Aorta (tissue), 5 donors: ENCODE data around the gene DYRK1A. TPM values are rescaled to one million over a fixed set of nuclear protein-coding genes. Genes with fewer than 3 reads are reported as not detected.

Source experiments
- ATAC-seq: fragments of 200-7000 bp; cut with Tn5 transposase; one replicate; pipeline ENCODE4 v1.9.1; 2022; ENCODE audit warnings: moderate library complexity; ENCODE audit not compliant: low FRiP score
- DNase-seq, 2 donors: peaks; one replicate each; pipeline ENCODE4 v3.0.0-alpha.2; 2020
- H3K27ac ChIP-seq, 2 donors: one replicate each; pipeline ENCODE4 v1.5.1; 2013; ENCODE audit warnings: low read length in 2 of 2, mild to moderate bottlenecking in 2 of 2, moderate library complexity in 2 of 2, control low read depth in 1 of 2, inconsistent platforms in 1 of 2, low read depth in 1 of 2
- H3K27me3 ChIP-seq, 2 donors: one replicate each; pipeline ENCODE4 v1.6.1; 2013; ENCODE audit warnings: control low read depth in 1 of 2, low read length in 1 of 2, mild to moderate bottlenecking in 1 of 2, moderate library complexity in 1 of 2; ENCODE audit not compliant: insufficient read depth in 2 of 2, control insufficient read depth in 1 of 2
- H3K36me3 ChIP-seq, 2 donors: one replicate each; pipeline ENCODE4 v1.6.1; 2013; ENCODE audit warnings: control low read depth in 1 of 2, low read length in 1 of 2, mild to moderate bottlenecking in 1 of 2; ENCODE audit not compliant: insufficient read depth in 2 of 2, control insufficient read depth in 1 of 2
- H3K4me1 ChIP-seq, 2 donors: one replicate each; pipeline ENCODE4 v1.6.1; 2013; ENCODE audit warnings: low read length in 2 of 2, control low read depth in 1 of 2, mild to moderate bottlenecking in 1 of 2, moderate library complexity in 1 of 2; ENCODE audit not compliant: insufficient read depth in 2 of 2, control insufficient read depth in 1 of 2
- H3K4me3 ChIP-seq, 2 donors: one replicate each; pipeline ENCODE4 v1.5.1; 2013; ENCODE audit warnings: low read length in 2 of 2, control low read depth in 1 of 2, mild to moderate bottlenecking in 1 of 2
- H3K9me3 ChIP-seq: one replicate; pipeline ENCODE4 v1.6.1; 2013; ENCODE audit warnings: mild to moderate bottlenecking, low read length; ENCODE audit not compliant: control insufficient read depth
- WGBS, 2 donors: extraction: QIAGEN DNeasy Blood & Tissue Kit; methylation state at CpG; one replicate each; pipeline ENCODE4 v1.1.7; 2013; 5-methylcytosine and 5-hydroxymethylcytosine counted together
- intact Hi-C, 2 donors: fragments of 100-400 bp; cut with DNase I; formaldehyde crosslinking; loops; one replicate each; pipeline versions ENCODE4 v1.14.2 to v1.15.0; 2022
- polyA plus RNA-seq, 2 donors: library from polyadenylated mRNA; stranded (reverse); fragments of 200-250 nt; gene quantifications; one replicate each; pipeline ENCODE4 v1.2.3, GENCODE V29; 2013
- total RNA-seq, 2 donors: library from RNA; stranded (reverse); fragmentation: NEBNext Ultra II Directional; extraction: Animal tissue kit (Norgen Biotek cat#: 25700); gene quantifications; one replicate each; pipeline ENCODE4 v1.2.1, GENCODE V29; 2021
- donor health status: healthy with polysubstance abuse.
- donor health status: Bipolar disorder and iron deficiency.
- donor health status: DM: no; HTN: no; CAD: no.
- donor health status: DM: no; HTN: no; CAD: no.
- donor health status: DM: yes; HTN: yes; CAD: no.

Gene DYRK1A
- total and polyA plus RNA-seq, 4 donors = 8.8 to 76.6 (median 45.8) TPM

DNA sequence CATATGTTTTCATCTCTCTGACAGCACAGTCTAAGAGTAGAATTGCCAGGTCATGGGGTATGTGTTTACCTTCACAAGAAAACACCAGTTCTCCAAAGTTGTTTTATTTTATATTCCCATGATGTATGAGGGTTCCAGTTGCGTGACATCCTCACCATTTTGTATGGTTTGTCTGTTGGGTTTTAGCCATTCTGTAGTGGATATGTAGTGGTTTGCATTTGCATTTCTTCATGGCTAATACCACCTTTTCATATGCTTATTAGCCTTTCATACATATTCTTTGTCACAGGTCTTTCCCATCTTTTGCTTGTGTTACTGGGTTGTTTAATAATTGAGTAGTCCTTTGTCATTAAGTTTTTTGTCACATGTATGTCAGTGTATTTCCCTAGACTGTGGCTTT is 132.1 kb downstream of the DYRK1A start:
- H3K4me3 ChIP-seq = no peak overlapping the region
- 97 to 100% methylated on average over 1 of the region's 1 CpG for WGBS, 2 donors
- DNase-seq (no peak), ATAC-seq (no peak)
- no peaks in the 10 kb centered on the region for H3K36me3 ChIP-seq
- no peak overlapping the region for H3K27ac ChIP-seq
- peaks cover 1% of the 10 kb centered on the region for H3K9me3 ChIP-seq
- no peaks in the 10 kb centered on the region for H3K4me1 ChIP-seq
- no peaks in the 10 kb centered on the region for H3K27me3 ChIP-seq
- intact Hi-C loops = no loop called here

DNA sequence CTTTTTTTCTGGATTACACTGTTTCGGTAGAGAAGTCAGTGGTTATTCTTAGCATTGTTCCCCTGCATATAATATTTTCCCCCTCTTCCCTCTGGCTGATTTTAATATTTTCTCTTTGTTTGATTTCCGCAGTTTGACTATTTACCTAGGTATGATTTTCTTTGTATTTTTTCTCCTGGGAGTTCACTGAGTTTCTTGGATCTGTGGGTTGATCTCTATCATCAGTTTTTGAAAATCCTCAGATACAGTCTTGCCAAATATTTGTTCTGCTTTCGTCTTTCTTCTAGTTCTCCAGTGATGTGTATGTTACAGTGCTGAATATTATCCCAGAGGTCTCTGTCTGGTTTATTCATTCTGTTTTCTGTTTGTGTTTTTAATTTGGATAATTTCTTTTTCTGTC is 136.4 kb downstream of the DYRK1A start:
- intact Hi-C loops = no loop called here
- Histone ChIP-seq H3K4me3 (no peak overlapping the region), H3K4me1 (no peaks in the 10 kb centered on the region), H3K27ac (no peak overlapping the region), H3K27me3 (no peaks in the 10 kb centered on the region), H3K36me3 (peaks cover 0 to 4% of the 10 kb centered on the region in 2 donors), H3K9me3 (peaks cover 1% of the 10 kb centered on the region)
- 92 to 95% methylated on average over 3 of the region's 3 CpGs for WGBS, 2 donors
- ATAC-seq (no peak), DNase-seq (no peak)

DNA sequence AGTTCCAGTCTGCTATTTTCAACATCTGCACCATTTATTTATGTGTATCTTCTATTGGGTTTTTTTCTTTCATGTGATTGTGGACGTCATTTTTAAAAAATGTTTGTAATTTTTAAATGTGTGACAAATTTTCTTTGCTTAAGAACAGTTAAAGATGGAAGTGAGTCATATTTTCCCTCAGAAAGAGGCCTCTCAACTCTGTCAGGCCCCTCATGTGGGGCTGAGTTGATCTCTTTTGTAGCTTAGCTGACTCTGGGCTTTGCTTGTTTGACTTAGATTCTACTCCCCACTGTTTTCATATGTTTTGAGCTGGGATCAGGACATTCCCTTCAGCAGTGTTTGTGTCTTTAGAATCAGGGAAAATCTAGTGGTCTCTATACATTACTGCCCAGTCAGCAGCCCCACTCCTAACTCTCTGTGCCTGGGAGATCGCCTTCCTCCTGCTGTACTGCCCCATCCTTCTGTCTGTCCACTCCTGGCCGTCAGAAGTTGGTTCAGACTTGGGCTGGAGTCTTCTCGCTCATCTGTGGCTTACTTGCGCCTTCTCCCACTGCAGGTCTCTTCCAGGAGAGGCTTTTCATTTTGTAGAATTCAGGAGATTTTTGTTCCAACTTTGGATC is 137.4 kb downstream of the DYRK1A start:
- no peaks in the 10 kb centered on the region for H3K4me1 ChIP-seq
- peaks cover 1% of the 10 kb centered on the region for H3K9me3 ChIP-seq
- WGBS, 2 donors = 88% methylated on average over 5 of the region's 5 CpGs
- peaks cover 0 to 4% of the 10 kb centered on the region in 2 donors for H3K36me3 ChIP-seq
- no peak for DNase-seq
- H3K4me3 ChIP-seq = no peak overlapping the region
- H3K27ac ChIP-seq = no peak overlapping the region
- intact Hi-C loops = no loop called here
- ATAC-seq = no peak
- H3K27me3 ChIP-seq = no peaks in the 10 kb centered on the region

DNA sequence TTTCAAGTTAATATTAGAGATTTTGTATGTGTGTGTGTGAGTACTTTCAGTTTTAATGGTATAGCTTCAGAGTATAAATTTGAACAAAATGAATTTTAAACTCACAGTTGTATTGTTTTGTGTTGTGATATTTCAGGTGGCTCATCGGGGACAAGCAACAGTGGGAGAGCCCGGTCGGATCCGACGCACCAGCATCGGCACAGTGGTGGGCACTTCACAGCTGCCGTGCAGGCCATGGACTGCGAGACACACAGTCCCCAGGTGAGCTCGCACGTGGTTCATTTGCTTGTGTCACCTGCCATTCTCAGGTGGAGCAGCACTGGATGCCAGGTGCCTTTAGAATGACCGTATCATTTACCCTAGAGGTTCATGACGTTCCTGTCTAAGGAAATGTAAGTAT is 139.4 kb downstream of the DYRK1A start:
- Histone ChIP-seq H3K4me1 (no peaks in the 10 kb centered on the region), H3K27ac (no peak overlapping the region), H3K36me3 (peaks cover 0 to 4% of the 10 kb centered on the region in 2 donors), H3K27me3 (no peaks in the 10 kb centered on the region), H3K4me3 (no peak overlapping the region), H3K9me3 (peaks cover 1% of the 10 kb centered on the region)
- WGBS, 2 donors = 94 to 95% methylated on average over 12 of the region's 12 CpGs
- no peak for ATAC-seq
- no peak for DNase-seq
- intact Hi-C loops = no loop called here

DNA sequence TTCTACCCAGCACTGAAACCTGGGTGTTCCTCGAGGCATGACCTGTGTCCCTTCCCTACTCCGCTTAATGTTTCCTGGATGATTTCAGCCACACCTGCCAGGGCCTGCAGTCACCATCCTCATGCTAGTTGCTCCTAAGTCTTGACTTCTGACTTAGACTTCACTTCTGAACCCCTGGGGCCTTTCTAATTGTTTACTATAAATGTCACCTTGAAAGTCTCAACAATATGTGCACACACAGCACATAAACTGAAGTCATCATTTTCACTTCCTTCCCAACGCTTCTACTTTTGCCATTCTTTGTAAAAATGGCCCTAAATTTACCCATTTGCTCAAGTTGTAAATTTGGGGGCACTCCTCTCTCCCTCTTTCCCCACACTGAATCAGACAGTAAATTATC is 141.1 kb downstream of the DYRK1A start:
- no peak overlapping the region for H3K4me3 ChIP-seq
- peaks cover 0 to 10% of the 10 kb centered on the region in 2 donors for H3K36me3 ChIP-seq
- peaks cover 1% of the 10 kb centered on the region for H3K9me3 ChIP-seq
- H3K27me3 ChIP-seq = no peaks in the 10 kb centered on the region
- ATAC-seq (no peak), DNase-seq (no peak)
- 86 to 91% methylated on average over 3 of the region's 3 CpGs for WGBS, 2 donors
- no peaks in the 10 kb centered on the region for H3K4me1 ChIP-seq
- intact Hi-C loops = no loop called here
- H3K27ac ChIP-seq = no peak overlapping the region

DNA sequence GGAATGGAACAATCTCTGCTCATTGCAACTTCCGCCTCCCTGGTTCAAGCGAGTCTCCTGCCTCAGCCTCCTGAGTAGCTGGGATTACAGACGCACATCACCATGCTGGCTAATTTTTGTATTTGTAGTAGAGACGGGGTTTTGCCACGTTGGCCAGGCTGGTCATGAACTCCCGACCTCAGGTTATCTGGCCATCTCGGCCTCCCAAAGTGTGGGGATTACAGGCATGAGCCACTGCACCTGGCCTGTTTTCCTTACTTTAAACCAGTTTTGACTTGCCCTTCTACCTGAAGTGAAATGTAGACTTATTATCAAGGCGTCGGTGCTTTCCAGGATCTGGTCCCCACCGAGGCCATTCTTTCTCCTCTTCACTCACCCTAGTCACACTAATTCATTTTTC is 141.8 kb downstream of the DYRK1A start:
- Histone ChIP-seq H3K36me3 (peaks cover 0 to 13% of the 10 kb centered on the region in 2 donors), H3K27me3 (no peaks in the 10 kb centered on the region), H3K27ac (no peak overlapping the region), H3K4me3 (no peak overlapping the region), H3K4me1 (no peaks in the 10 kb centered on the region), H3K9me3 (peaks cover under 1% of the 10 kb centered on the region)
- WGBS, 2 donors = 91 to 92% methylated on average over 10 of the region's 10 CpGs
- no peak for DNase-seq
- no peak for ATAC-seq
- intact Hi-C loops = no loop called here

DNA sequence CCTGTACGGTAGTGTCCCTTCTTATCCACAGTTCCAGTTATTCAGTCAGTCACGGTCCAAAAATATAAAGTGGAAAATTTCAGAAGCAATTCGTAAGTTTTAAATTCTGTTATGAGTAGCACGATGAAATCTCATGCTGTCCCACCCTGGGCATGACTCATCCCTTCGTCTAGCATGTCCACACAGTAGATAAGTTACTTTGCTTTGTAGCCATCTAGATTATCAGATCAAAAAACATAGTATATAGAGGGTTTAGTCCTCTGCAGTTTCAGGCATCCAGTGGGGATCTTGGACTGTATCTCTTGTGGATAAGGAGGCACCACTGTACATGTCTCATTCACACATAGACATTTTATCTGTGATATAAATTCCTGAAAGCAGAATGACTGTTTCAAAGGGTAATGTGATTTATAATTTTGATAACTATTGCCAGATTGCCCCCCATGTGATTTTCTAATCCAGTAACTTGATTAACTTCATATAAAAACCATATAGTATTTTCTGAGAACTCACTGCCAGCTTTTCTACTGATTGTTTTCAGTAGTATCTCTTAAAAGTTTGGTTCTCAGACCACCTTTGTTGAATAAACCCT is 143.3 kb downstream of the DYRK1A start:
- Histone ChIP-seq H3K4me1 (no peaks in the 10 kb centered on the region), H3K36me3 (peaks cover 0 to 13% of the 10 kb centered on the region in 2 donors), H3K4me3 (no peak overlapping the region), H3K27me3 (no peaks in the 10 kb centered on the region), H3K9me3 (no peaks in the 10 kb centered on the region), H3K27ac (no peak overlapping the region)
- ATAC-seq (no peak), DNase-seq (no peak)
- WGBS, 2 donors = 71 to 75% methylated on average over 5 of the region's 5 CpGs
- intact Hi-C loops = no loop called here

DNA sequence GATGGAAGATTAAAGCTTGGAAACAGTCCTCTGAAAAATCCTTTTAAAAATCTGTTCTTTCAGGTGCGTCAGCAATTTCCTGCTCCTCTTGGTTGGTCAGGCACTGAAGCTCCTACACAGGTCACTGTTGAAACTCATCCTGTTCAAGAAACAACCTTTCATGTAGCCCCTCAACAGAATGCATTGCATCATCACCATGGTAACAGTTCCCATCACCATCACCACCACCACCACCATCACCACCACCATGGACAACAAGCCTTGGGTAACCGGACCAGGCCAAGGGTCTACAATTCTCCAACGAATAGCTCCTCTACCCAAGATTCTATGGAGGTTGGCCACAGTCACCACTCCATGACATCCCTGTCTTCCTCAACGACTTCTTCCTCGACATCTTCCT is 145.3 kb downstream of the DYRK1A start:
- WGBS, 2 donors = 97% methylated on average over 5 of the region's 5 CpGs
- Histone ChIP-seq H3K9me3 (no peaks in the 10 kb centered on the region), H3K27me3 (no peaks in the 10 kb centered on the region), H3K4me3 (no peak overlapping the region), H3K4me1 (no peaks in the 10 kb centered on the region), H3K36me3 (peaks cover 0 to 14% of the 10 kb centered on the region in 2 donors), H3K27ac (no peak overlapping the region)
- DNase-seq (no peak), ATAC-seq (no peak)
- intact Hi-C loops = no loop called here

DNA sequence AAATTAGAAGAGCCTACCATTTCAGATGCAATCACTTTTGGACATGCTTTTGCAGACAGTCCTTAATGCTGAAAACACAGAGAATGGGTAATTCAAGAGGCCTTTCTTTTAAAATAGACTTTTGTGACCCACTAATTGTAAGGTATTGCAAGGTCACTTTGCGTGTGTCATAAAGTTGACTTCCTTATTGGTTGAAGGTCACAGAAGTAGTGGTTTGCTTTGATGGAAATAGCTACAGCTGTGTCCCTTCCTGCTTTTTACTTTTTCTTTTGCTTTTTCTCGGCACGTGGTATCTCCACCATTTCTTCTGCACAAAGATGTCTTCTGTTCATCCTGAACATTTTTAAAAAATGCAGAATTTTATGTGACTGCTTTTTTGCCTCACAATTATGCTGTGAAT is 146.8 kb downstream of the DYRK1A start:
- H3K9me3 ChIP-seq = no peaks in the 10 kb centered on the region
- ATAC-seq (no peak), DNase-seq (no peak)
- WGBS, 2 donors = 93 to 94% methylated on average over 3 of the region's 3 CpGs
- intact Hi-C loops = no loop called here
- peaks cover 4 to 10% of the 10 kb centered on the region in 2 donors for H3K36me3 ChIP-seq
- H3K27me3 ChIP-seq = no peaks in the 10 kb centered on the region
- no peak overlapping the region for H3K27ac ChIP-seq
- no peaks in the 10 kb centered on the region for H3K4me1 ChIP-seq
- H3K4me3 ChIP-seq = no peak overlapping the region
